SW 1271 (cell line): ENCODE data around the gene SREBF1.

Experiments
- DNase-seq, 2 experiments: peaks; one replicate each; lab custom pipeline; 2025; lab: John Stamatoyannopoulos, UW

The SREBF1 gene

DNA sequence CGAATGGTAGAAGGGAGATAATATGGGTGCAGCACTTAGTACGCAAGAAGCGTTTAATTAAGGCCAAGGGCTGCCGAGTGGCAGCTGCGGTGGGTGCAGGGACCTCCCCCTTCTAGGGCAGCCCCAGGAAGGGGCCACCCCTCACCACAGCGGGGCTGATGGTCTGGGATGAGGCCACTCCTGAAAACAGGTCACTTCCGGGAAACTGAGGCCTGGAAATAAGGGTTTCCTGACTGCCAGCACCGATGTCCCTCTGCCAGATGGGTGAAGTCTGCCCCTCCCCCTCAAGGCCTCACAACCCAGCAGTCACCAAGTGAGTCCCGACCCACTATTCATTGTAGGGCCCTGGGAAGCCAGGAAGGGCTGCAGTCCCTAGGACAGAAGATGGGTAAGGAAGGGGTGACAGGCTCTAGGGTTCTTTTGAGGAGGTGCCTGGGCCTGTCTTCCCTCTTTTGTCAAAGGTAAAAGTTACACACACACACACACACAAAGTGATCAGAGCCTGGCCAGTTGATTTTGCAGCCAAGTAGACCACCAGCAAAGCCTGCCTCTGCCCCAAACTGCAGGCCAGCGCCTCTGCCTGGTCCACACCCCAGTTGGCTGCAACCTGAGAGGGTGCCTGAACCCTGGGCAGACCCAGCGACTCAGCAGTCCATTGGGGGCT, 12.5 kb downstream of the SREBF1 start:
- DNase-seq, result no peak

DNA sequence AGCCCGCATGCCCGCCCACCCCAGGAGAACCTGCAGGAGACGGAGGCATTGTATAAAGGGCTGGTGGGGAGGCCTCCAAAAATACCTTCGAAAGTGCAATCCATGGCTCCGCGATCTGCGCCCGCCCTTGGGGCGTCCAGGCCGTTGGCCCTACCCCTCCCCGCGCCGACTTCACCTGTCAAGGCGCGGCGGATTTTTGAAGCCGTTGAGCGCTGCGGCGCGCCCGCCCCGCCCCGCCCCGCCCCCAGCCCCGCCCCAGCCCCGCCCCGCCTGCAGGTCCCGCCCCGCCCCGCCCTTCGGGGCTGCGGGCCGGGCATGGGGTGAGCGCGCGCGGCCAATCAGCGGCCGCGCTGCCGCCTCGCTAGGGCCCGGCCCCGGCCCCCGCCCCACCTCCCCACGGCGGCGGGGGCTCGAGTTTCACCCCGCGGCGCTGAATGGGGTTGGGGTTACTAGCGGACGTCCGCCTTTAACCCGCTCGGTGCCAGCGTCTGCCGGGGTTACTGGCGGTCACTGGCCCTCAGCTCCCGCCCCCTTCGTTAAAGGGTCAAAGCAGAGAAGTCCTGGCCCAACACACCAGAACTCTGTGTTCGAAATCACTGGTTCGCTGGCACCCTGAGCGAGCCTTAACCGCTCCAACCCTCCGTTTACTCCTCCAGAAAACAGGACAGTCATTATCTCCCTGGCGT, 13.2 kb downstream of the SREBF1 start:
- peak; percentile 56 to 86 for DNase-seq

GRCh38 chr17:17822616-17823015, 14.2 kb downstream of the SREBF1 start:
- no peak for DNase-seq

DNA sequence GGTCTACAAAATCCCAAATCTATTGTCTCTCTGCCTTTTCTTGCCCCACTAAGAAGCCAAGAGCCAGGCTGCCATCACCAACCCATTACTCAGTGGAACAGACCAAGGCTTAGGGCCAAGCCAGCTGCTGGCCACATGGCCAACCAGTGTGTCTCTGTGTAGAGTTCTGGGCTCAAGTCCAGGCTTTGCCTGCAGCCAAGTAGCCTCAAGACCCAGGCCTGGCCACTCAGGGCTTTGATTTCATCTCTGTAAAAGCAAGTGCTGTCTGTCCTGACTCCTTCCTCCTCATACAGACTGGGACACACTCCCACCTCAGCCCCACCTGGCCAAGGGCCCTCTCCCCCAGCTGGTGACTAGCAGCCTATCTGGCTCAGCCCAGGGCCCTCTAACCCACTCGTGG, 14.6 kb downstream of the SREBF1 start:
- no peak for DNase-seq

DNA sequence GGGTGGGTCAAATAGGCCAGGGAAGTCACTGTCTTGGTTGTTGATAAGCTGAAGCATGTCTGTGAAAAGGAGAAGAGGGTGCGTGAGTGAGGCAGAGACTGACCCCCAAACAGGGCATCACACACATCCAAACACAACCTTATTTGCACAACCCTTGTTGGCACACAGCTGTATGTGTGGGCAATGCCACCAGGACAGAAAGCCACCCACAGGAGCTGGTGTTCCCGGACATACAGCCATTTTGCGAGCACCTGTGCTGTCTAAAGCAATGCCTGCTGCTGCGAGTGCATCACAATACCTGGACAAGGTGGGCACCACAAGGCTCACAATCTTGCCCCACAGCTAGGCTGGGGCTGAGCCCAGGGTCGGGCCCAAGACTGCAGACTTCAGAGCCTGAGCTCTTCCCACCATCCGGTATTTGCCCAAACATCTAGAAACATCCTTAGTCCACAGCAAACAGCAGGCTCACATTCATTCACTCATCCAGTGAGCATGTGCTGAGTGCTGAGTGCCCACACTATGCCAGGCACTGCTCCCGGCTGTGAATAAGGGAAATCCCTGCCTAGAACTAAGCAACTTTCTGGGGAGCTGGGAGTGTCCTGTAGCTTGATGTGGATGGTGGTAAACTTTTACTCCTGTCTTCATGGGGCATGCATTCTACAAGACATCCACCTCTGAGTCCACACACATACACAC, 16.2 kb downstream of the SREBF1 start:
- DNase-seq, result no peak

DNA sequence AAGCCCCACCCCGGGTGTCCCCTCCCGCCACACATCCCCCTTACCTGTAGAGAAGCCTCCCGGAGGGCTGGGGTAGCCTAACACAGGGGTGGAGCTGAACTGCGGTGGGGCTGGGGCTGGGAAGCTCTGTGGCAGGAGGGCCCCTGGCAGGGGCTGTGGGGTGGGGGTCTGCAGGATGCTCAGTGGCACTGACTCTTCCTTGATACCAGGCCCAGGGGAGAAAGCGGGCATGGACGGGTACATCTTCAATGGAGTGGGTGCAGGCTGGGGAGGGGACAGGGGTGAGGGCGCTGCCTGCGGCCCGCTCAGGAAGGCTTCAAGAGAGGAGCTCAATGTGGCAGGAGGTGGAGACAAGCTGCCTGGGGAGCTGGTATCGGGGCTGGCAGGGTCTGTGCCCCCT, 16.7 kb downstream of the SREBF1 start:
- no peak for DNase-seq

DNA sequence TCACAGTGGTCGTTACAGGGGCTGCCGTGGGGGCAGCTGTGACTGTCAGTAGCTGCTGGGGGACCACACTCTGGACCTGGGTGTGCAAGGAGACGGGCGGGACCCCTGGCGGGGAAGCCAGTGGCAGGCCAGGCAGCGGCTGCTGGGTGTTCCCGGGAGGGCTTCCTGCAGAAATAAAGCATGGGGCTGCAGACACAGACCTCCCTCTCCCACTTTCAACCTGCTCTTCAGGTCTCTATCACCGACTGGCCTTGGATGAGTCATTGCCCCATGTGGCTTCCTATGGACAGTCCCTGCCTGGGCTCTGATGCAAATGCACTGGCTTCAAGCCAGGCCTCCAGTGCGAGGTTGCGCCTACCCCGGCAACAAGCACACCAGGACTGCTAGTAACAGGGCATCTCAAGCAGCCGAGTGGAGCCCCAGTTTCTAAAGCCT, 17.2 kb downstream of the SREBF1 start:
- peak; percentile 63 to 84 for DNase-seq

- DNase-seq, result no peak
Observed at GRCh38 chr17:17819111-17819510, 17.7 kb downstream of the SREBF1 start.

DNA sequence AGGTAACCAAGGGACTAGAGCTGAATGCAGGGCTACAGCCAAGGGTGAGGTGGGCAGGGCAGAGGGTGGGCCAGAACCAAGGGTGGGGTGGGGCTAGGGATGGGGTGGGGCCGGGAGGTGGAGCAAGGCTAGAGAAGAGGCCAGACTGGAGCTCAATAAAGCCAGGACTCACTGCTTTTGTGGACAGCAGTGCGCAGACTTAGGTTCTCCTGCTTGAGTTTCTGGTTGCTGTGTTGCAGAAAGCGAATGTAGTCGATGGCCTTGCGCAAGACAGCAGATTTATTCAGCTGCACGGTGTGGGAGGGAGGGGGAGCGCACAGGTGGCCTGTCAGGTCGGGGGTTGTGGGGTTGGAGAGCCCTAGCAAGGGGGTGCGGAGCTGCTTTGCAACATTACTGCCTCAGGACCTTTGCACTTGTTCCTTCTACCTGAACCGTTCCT, 18.7 kb downstream of the SREBF1 start:
- DNase-seq, result peak; percentile 66 to 79

GRCh38 chr17:17817552-17817947, 19.2 kb downstream of the SREBF1 start:
- DNase-seq, result no peak

DNA sequence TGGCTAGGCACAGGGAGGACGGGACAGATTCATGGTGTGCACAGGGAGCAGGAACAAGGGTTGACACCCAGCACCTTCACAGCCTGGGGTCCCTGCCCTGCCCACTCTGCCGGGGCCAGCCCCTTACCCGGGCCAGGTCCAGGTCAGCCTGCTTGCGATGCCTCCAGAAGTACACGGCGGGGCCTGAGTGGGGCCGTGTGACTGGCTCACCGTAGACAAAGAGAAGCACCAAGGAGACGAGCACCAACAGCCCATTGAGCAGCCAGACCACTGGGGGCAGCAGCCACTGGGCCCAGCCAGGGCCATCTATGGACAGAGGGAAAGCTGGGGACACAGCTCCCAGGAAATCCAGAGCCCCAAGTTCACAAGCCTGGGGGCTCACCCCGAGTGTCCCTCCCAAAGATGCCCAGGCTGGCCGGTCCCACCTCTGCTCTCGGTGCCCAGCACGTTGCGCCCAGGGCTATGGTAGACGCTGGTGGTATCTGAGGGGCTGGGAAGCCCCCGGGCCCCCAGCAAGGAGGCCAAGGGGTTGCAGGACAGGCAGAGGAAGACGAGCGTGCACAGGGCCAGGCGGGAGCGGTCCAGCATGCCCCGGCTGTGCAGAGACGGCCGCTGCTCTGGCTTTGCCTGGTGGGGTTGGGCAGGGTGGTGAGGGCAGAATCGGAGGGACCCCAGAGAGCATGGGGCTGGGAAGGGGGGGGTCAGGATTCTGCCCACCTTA, 19.8 kb downstream of the SREBF1 start:
- DNase-seq, result no peak

DNA sequence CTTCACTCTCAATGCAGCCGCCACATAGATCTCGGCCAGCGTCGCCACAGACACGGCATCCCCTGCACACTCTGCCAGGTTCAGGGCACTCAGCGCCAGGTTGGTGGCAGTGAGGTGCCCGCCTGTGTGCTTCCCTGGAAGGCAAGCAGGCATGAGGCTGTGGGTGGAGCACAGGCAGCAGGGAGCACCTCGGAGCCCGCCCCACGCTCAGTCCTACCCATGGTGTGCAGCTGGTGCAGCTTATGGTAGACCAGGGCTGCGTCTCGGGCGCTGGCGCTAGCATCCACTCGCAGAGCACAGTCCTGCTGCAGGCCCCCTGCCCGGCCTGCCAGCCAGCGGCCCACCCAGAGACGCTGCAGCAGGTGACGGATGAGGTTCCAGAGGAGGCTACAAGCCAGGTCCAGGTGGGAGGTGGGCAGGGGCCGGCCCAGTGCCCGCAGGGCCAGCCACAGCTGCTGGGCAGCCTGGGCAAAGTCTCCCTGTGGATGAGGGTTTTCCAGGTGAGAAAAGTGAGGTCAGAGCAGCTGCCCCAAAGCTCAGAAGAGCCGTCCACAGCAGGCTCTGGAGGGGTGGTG, 20.5 kb downstream of the SREBF1 start:
- DNase-seq, result no peak

DNA sequence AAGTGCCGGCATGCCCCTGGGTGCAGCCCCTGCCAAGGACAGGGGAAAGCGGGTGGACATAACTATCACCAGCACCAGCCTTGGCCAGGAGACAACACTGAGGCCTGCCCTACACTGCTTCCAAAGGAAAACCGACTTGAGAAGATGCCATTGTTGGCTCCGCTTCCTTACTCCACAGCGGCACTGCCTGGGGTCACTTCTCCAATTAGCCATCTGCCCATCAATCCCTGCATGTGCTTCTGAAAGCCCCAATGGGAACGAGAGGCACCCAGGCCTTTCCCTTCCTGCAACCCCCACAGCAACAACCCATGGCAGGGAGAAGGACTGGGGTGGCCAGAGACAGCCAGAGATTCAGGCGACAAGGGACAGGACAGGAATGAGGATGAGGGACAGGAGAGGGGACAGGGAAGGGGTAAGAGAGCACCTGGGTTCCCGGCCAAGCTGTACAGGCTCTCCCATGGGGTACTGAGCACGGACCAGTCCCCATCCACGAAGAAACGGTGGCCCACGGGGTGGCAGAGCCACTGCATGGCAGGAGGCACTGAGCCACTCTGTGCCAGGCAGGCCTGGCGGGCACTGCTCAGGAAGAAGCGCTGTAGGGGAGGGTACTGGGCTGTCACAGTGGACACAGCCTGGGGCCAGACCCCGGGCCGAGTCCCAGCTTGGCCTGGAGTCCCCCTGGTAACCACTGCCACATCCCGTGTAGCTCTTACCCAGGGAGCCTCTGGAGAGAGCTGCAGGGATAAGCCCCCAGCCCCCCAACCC, 21.2 kb downstream of the SREBF1 start:
- no peak for DNase-seq

- no peak for DNase-seq
Observed at GRCh38 chr17:17815062-17815406, 21.8 kb downstream of the SREBF1 start.

GRCh38 chr17:17814162-17815061, 22.4 kb downstream of the SREBF1 start:
- no peak for DNase-seq

DNA sequence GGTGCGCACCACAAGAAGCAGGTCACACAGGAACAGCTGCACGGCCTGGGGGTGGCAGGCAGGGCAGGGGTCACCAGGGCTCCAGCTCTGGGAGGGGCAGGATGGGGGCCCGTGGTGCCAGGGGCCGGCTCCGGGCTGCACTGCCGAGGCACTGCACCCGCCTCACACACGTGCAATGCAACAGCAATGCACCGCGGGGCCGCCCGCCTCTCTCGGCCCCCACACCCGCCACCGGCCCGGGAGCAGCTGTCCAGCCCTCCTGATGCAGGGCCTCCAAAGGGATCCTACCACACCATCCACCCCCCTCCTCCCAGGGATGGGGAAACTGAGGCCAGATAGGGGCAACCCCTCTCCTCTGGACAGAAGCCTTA, 23.1 kb downstream of the SREBF1 start:
- DNase-seq, result no peak

DNA sequence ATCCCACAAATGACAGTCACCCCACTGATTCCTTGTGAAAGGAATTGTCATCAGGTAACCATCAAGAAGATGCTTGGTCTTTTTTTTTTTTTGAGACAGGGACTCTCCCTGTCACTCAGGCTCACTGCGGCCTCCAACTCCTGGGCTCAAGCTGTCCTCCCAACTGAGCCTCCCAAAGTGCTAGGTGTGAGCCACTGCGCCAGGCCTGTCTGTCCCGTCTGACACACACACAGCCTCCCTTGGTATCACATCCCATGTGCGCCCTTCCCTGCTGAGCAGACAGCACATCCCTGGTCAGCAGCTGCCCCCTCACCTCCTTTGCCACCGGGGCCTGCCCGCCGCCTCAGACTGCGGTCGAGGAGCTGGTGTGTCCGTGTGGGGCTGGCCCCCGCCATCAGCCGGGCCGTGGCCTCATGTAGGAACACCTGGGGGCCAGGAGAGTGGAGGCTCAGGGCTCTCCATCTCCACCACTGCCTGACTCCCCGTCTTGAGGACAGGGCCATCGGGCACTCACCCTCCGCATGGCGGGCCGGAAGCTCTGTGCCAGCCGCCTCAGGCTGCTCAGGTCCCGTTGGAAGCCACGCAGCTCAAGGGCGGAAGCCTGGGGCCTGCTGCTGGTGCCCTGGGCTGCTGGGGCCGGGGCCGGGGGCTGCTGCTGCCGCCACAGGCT, 23.6 kb downstream of the SREBF1 start:
- no peak for DNase-seq

- DNase-seq, result peak in 1 of 2 experiments; percentile 58
Observed at GRCh38 chr17:17812211-17813054, 24.4 kb downstream of the SREBF1 start.
